ENCODE measurements around the gene PAFAH2.

- TF ChIP-seq CTCF (IDR thresholded peaks at IDR 0.05) (no peak), ZFX (IDR thresholded peaks at IDR 0.05; ENCODE audit: borderline replicate concordance) (no peak)
Measured at GRCh38 chr1:25912076-25912831, 85.6 kb downstream of the PAFAH2 start.

Data from 22Rv1 (cell line).